Stimulated activated CD8-positive, alpha-beta memory T cell treated with anti-CD3 and anti-CD28 coated beads, Interleukin-4, amount 100 ng/mL, for 24 hours (primary cell): ENCODE data around the gene USP28.

Source experiments
- DNase-seq: peaks from one replicate; pipeline ENCODE4 v3.0.0-alpha.2; 2020; ENCODE audit warnings: low read depth

The USP28 gene

DNA sequence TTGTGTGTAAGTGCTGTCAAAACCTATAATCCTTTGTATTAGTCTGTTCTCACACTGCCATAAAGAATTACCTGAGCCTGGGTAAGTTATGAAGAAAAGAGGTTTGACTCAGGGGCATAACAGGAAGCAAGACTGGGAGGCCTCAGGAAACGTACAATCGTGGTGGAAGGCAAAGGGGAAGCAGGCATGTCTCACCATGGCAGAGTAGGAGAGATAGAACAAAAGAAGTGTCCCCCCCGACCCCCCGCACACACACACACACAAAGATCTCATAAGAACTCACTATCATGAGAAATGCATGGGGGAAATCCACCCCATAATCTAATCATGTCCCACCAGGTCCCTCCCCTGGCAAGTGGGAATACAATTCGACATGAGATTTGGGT, 2.3 kb upstream of the USP28 start:
- no peak for DNase-seq

DNA sequence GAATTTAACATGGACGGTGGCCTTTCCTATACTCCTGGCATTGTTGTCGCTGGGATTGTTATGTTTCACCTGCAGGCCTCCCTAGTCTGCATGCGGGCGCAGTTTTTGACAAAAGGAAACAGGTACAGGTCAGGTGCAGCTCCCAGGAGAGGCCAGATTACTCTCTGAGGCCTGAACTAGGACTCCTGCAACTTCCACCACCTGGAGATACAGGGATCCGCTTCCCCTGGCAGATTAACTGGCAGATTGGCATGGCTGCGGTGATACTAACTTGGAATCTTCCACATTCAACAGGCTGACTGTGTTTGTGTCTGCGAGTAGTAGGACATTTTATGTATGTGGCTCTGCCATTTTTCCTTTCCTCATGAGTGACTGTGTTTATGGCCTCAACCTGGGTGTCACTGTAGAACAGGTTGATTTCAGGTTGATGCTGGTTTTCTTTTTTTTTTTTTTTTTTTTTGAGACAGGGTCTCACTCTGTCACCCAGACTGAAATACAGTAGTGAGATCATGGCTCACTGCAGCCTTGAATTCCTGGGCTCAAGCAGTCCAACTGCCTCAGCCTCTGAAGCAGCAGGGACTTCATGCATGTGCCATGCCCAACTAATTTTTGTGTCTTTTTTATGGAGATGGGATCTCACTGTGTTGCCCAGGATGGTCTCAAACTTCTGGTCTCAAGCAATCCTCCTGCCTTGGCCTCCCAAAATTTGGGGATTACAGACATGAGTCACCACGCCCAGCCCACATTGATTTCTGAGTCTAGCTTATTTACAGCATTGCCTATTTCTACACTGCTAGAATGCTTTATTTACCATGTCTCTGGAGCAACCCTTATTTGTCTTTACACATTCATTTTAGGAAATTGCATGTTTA, 1.7 kb upstream of the USP28 start:
- DNase-seq: no peak

GRCh38 chr11:113876074-113876797, 864 bp upstream of the USP28 start:
- no peak for DNase-seq

- DNase-seq: no peak
These were observed 665 bp downstream of the USP28 start for GRCh38 chr11:113874581-113875233.

GRCh38 chr11:113874096-113874495, 1.3 kb downstream of the USP28 start:
- no peak for DNase-seq

- no peak for DNase-seq
These were observed 2.1 kb downstream of the USP28 start for GRCh38 chr11:113873236-113873626.

- no peak for DNase-seq
These were observed 4.0 kb downstream of the USP28 start for GRCh38 chr11:113871336-113871735.

DNA sequence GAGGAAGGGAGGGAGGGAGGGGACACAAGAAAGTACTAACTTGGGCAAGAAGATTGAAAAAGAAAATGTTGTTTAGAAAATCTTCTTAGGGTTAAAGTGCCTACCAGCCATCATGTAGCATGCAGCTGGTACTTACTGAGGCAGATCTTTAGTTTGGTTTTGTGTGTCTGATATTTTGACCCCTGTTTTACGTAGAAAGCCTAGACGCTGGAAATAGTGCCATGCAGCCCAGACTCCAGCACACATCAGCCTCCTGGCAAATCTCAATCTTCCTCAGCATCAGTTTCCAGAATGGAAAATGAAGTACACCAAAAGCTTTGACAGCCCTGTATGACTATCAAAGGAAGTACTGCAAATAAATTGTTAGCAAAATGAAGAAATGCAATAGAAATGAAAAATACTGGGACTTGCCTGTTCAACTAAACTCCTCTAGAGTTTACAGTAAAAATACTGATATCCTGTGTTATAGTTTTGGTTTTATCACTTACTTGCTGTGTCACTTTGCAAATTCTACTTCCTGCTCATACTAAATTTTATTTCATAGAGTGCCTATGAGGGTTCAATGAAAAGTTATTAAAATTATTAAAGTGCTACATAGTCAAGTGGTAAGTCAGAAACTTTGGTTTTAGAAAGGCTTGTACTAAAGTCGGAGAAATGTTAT, 7.4 kb downstream of the USP28 start:
- DNase-seq: no peak

- no peak for DNase-seq
These were observed 9.5 kb downstream of the USP28 start for GRCh38 chr11:113865873-113866272.

- DNase-seq: no peak
These were observed 11.0 kb downstream of the USP28 start for GRCh38 chr11:113864410-113864809.

DNA sequence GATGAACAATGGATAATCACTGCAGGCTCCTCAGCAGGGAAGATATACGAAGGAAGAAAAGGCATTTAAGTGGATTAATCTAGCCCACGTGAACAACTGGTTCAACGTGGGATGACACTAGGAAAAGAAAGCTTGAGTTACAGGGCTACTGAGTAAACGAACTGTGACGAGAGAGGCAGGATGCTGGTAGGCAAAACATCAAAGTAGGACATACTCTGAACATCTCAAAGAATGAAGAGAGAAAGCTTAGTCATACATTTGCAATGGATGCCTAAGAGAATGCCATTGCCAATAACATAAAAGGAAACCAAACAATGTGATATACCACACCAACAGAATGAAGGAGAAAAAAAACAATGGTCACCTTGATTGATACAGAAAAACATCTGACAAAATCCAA, 12.9 kb downstream of the USP28 start:
- no peak for DNase-seq

GRCh38 chr11:113859665-113860064, 15.7 kb downstream of the USP28 start:
- no peak for DNase-seq

DNA sequence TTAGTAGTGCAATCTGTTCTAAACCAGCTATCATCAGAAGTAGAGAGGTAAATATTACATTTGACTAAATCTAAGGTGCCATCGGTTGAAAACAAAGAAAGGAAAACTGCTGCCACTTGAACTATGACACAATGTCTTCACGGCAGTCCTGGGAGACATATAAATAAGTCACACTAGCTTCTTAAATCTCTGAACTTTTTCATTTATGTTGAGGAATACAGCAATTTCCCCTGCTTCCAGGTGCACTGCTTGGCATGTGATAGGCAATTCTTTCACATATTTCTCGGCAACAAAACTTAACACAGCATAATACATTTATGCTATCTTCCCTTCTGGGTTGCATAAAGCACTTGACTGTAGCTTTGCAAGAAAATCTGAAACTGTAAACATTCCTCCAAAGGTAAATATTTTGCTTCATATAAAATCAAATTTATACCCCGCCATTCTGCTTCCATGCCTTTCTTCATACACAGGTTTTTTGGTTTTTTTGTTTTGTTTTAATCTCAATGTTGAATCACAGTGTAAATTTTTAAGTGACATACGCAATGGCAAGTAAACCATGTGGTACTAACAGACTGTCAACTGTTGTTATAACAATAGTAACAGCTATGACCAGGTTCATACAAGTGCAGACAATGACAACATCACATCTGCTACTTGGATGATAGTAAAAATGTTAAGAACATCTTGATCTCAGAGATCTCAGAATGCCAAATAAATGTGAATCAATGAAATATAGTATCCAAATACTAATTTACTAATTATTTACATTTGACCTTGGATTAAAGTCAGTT, 18.2 kb downstream of the USP28 start:
- no peak for DNase-seq

- DNase-seq: no peak
These were observed 19.6 kb downstream of the USP28 start for GRCh38 chr11:113855803-113856202.

GRCh38 chr11:113850188-113850587, 25.2 kb downstream of the USP28 start:
- DNase-seq: no peak

DNA sequence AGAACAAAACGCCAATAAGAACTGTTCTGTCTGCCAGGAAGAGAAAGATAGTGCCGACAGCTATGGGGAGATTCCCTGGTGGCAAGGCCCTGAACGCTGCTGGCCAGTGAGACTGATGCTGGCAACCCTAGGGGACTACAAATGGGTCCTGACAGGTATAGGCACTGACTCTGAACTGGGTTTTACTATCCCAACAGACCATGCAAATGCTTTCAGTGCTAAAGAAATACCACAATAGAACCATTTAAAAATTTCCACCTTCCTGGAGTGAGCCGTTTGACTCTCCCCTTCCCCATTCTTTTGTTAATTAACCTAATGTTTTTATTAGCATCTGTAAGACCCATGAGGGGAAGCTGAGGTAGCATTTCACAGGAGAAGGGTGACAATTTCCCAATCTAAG, 25.7 kb downstream of the USP28 start:
- no peak for DNase-seq

DNA sequence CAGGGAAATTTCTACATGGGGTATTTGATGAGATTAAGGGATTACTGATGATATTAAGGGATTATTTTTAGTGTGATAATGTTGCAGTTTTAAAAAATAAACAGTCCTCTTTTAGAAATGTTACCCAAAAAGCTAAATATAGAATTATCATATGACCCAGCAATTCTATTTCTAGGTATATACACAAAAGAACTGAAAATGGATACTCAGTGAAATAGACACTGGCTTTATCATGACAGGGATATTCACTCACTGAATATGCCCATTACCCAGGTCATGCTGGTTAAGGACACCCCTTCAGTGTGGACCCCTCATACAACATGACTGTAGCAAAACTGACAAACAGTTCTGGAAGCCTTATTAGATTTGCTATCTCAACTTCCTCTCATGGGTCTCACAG, 27.8 kb downstream of the USP28 start:
- no peak for DNase-seq

DNA sequence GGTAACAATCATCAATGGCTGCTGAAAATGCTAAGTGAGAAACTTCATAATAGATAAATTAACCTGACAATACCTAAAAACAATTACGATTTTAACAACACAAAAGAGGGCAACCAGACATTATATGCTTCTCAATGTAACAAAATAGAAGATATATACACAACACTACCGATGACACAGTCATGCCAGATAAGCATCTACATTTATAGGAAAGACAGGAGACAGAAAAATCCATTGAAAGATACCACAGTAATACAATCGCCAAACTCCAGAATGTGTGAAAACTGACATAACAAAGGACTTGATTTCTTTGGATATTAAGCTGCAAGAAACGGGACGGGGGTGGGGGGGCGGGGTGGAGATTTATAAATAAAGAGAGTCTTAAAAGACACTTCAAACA, 28.3 kb downstream of the USP28 start:
- DNase-seq: no peak

DNA sequence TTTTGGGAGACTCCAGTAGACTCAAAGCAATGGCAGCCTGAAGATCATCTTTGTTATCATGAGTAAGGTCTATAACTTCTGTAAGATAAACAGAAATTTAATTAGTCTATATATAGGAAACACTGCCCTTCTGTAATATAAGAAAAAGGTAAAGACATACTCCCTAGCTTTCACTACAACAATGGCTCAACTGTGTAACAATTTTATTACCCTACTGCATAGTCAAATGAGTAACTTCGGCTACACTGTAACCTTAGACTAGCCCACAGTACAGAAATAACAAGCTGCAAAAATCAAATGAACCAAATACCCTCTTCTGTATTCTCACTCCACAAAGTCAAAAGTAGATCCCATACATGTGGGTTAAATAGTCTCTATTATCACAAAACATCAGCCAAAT, 33.7 kb downstream of the USP28 start:
- no peak for DNase-seq

DNA sequence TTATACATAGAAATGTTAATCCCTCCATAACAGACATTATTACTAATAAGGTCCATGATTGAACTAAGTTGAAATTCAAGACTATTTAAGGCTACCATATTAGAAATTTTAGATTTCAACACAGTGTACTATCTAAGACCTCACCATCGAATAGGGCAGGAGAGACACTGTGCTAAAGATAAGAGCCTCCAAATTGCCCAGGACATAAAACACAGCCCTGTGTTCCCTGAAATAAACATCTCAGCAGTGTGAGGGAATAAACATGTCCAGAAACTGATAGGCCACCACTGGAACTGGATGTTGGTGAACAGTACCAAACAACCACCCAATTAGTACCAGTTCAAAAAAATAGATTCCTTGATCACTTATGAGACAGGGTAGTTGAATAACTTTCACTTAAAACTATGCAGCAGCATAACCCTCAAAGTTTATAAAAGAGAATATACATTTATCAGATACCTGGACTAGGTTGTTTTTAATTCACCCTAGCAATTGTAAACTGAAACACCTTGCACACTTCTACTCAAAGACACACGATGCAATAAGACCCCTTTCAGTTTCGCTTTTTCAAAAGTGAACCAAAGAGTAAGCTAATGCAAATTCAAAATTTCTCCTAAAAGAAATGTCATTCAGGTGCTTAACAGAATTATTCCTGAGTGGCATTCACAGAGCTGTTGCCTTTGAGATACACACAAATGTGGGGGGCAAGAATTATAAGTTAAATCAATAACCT, 34.3 kb downstream of the USP28 start:
- no peak for DNase-seq

DNA sequence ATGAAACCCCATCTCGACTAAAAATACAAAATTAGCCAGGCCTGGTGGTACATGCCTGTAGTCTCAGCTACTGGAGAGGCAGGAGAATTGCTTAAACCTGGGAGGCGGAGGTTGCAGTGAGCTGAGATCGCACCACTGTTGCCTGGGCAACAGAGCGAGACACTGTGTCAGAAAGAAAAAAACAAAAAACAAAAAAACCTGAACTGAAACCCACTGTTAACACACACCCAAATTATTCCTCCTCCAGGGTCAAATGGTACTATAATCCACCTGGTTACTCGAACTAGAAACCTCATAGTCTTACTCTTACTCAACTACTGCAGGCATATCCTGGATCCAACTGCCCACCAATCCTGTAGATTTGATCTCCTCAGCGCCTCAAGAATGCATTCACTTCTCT, 35.5 kb downstream of the USP28 start:
- DNase-seq: no peak
